GM18870 (cell line): ENCODE measurements around the gene B4GALT7.
A peak's percentile ranks its signal among the peaks of the same experiment; 100 is the strongest.
"Not testable (repeated sequence)": the region's sequence is repeated elsewhere in the genome, so short reads cannot be mapped to it uniquely, and the experiment has no call there.

Source experiments
- ATAC-seq: cut with Tn5 transposase; IDR thresholded peaks from one replicate; pipeline ENCODE4 v1.9.1; 2021; ENCODE audit warnings: moderate library complexity; ENCODE audit not compliant: unreplicated experiment

Gene B4GALT7

GRCh38 chr5:177599731-177600507 is at the start of gene B4GALT7:
Gene B4GALT7, plus strand, starts transcription at chr5:177600132. Its CDS starts 79 bp downstream, at chr5:177600211.
- ATAC-seq: peak; percentile 50

- no peak for ATAC-seq
Measured at GRCh38 chr5:177552839-177553455, 47.0 kb upstream of the B4GALT7 start.

GRCh38 chr5:177553671-177554429 is 46.1 kb upstream of the B4GALT7 start:
- peak; percentile 15 for ATAC-seq

DNA sequence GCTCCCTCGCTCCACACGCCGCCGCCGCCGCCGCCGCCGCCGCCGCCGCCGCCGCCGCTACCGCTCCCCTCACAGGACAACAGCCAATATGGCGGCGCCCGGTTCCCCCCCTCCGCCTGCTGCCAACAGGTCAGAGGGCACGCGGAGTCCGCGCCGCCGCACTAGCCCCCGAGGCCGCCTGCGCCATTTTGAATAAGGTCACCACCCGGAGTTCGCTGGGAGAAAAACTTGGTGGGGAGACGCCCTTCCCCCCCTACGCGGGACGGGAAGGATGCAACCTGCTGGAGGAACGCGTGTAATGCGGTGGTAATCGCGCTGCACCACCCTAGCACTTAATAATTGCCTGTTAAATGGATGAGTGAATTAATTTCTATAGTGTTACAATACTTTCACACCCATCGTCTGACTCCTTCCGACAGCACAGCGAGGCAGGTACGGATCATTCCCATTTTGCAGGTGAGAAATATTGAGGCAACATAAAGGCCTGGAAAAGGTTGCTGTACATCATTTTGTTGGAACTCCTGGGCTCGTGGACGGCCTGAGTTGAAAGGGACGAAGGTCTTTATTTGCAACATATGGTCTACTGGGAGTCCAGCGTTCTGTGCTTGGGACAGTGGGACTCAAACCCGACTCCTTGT is 45.3 kb upstream of the B4GALT7 start, which contains the start of gene FAM193B:
Gene FAM193B (minus strand): TSS at position 90 of the 638 bp plus-strand sequence. CDS start 105 bp downstream, outside the sequence.
- ATAC-seq: peak; percentile 72

- ATAC-seq: no peak
Measured at GRCh38 chr5:177555228-177555627, 44.7 kb upstream of the B4GALT7 start.

GRCh38 chr5:177555665-177556064 is 44.3 kb upstream of the B4GALT7 start:
- ATAC-seq: no peak

GRCh38 chr5:177557041-177557647 is 42.8 kb upstream of the B4GALT7 start:
- ATAC-seq: no peak

GRCh38 chr5:177557796-177558195 is 42.1 kb upstream of the B4GALT7 start:
- no peak for ATAC-seq

DNA sequence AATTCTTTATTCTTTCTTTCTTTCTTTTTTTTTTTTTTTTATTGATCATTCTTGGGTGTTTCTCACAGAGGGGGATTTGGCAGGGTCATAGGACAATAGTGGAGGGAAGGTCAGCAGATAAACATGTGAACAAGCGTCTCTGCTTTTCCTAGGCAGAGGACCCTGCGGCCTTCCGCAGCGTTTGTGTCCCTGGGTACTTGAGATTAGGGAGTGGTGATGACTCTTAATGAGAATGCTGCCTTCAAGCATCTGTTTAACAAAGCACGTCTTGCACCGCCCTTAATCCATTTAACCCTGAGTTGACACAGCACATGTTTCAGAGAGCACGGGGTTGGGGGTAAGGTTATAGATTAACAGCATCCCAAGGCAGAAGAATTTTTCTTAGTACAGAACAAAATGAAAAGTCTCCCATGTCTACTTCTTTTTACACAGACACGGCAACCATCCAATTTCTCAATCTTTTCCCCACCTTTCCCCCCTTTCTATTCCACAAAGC is 40.4 kb upstream of the B4GALT7 start:
- ATAC-seq: not testable (repeated sequence)

DNA sequence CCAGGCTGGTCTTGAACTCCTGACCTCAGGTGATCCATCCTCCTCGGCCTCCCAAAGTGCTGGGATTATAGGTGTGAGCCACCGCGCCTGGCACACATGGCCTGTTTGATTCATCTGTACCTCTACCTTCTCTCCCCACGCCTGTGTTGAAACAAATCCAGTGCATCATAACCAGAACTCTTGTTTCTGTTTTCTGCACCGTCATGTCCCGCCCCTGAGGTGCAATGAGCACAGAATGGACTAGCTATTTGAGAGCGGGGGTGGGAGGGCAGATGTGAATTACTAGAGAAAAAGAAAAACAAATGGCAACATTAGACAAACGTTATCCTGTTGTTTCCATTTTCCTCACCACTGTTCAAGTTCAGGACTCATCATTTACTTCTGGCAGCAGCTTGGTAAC is 34.9 kb upstream of the B4GALT7 start:
- ATAC-seq: no peak

DNA sequence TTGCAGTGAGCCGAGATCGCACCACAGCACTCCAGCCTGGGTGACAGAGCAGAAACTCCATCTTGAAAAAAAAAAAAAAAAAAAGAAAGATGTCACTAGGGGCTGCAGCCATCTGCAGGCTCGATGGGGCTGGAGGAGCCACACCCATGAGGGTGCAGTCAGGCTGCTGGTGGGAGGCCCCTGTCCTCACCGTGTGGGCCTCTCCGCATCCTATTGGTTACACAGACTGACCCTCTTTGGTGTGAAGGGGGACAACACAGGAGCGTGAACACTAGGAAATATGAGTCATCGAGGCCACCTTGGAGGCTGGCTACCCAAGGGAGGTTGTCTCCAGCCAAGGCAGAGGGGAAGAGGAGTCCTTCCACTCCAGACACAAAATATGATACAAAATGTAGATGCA is 31.6 kb upstream of the B4GALT7 start:
- no peak for ATAC-seq

DNA sequence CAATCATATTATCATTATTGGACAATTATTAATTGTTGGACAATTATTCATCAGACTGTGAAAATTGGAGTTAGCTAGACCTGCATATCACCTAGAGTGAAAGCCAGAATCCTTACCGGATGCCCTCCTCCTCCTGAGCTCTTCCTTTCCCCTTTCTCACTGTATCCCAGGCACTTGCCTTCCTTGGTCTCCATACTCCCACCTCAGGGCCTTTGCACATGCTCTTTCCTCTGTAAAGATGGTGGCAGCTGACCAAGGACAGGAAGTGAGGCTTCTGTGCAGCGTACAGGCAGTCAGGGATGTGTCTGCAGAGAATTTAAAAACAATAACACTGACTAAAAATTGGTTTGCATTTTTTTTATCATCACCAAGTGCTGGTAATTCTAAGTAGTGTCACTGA is 30.0 kb upstream of the B4GALT7 start:
- ATAC-seq: no peak

DNA sequence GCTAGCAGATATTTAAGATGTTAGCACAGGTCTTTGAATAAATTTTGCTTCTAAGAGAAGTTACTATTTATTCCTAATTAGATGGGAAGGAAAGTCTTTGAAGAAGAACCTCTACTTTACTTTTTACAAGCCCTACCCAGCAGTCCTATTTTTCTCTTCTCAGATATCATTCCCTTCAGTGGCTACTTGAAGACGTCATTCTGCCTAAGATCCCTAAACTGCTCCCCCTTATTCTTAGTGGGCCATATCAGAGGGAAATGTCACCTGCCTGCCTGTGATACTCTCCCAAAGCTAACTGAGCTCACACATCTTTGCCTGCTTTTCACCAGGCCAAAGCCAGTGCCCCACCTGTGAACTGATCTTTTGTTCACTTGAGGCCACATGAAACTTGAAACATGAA is 24.4 kb upstream of the B4GALT7 start:
- ATAC-seq: no peak

DNA sequence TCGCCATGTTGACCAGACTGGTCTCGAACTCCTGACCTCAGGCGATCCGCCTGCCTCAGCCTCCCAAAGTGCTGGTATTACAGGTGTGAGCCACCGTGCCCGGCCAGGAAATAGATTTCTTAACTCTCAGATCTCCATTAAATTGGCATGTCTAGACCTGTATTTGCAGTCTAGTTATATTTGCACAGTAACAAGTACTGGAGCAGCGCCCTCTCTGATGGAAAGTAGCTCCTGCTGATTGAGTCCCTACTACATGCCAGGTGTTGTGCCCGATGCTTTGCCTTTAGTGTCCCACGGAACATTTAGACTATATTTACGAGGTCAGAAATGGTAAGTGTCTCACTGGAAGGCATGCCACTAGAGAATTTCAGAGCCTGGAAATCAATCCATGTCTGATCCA is 23.8 kb upstream of the B4GALT7 start:
- ATAC-seq: no peak

GRCh38 chr5:177578316-177578715 is 21.6 kb upstream of the B4GALT7 start:
- ATAC-seq: no peak

DNA sequence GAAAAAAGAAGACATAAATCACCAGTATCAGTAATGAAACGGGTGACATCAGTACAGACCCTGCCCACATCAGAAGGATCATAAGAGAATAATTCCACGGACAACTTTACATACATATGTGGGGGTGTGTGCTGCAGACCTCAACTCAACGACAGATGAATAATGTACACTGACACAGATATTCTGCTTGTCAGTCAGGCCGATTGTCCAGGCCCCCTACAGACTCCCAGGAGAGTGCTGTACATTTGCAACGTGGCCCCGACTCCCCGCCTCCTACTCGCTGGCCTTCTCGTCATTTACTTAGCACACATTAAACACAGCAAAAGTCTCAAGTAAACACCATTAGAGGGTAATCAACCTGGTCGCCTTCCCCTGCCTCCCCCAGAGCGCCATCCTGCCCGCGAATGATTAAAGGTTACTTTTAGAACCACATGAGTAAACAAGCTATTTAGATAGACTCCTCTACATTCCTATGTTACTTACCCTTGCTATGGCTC is 11.5 kb upstream of the B4GALT7 start:
- no peak for ATAC-seq

DNA sequence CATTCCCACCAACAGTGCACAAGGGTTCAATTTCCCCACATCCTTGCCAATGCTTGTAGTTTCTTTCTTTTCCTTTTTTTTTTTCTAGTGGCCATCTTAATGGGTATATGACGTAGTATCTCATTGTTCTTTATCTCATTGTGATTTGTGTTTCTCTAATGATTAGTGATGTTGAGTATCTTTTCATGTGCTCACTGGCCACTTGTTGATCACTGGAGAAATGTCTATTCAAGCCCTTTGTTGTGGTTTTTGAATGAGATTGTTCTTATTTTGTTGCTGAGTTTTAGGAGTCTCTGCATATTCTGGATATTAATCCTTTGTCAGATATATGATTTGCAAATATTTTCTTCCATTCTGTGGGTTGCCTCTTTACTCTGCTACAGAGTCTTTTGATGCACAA is 9.5 kb upstream of the B4GALT7 start:
- ATAC-seq: no peak

DNA sequence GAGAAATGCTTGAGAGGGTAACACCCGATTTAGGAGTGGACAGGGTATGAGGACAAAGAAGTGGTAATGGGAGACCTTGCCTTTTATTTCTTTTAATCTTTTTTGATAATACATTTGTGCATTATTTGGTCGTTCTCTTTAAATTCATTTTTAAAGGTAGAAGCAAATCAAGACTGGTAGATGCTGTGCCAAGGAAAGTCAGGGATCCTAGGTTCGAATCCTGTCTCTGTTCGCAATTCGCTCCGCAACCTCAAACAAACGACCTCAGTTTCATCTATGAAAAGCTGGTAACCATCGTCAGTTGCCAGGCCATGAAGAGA is 8.3 kb upstream of the B4GALT7 start:
- no peak for ATAC-seq

GRCh38 chr5:177592010-177592834 is 7.7 kb upstream of the B4GALT7 start, which contains the start of gene TMED9:
Gene TMED9, plus strand, starts transcription at chr5:177592203. Its CDS starts 12 bp downstream, at chr5:177592215.
- ATAC-seq: peak; percentile 76

DNA sequence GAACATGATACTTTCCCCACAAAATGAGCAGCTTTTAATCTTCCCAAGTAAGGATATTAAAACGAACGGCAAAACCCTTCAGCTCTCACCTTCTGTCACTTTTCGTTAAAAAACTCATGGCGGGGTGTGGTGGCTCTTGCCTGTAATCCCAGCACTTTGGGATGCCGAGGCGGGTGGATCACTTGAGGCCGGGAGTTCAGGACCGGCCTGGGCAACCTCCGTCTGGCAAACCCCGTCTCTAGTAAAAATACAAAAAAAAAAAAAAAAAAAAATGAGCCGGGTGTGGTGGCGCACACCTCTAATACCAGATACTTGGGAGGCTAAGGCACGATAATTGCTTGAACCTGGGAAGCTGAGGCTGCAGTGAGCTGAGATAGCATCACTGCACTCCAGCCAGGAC is 7.0 kb upstream of the B4GALT7 start:
- ATAC-seq: no peak
